Trophoblast cell (in vitro differentiated cells and primary cell): ENCODE measurements around the gene DNM1L.

ENCODE experiments used
- DNase-seq, 2 donors: peaks; one replicate each; pipeline ENCODE4 v3.0.0-alpha.2; 2016
- H2AFZ ChIP-seq: 2 replicates; pipeline ENCODE4 v1.6.1; 2013; ENCODE audit warnings: low read length, moderate library complexity, mild to moderate bottlenecking; ENCODE audit not compliant: insufficient read depth, poor library complexity
- H2AK5ac ChIP-seq: 2 replicates; pipeline ENCODE4 v1.6.1; 2013; ENCODE audit warnings: mild to moderate bottlenecking, low read length
- H2BK120ac ChIP-seq: 2 replicates; pipeline ENCODE4 v1.6.1; 2013; ENCODE audit warnings: low read length, mild to moderate bottlenecking, moderate library complexity; ENCODE audit not compliant: insufficient read depth, poor library complexity
- H2BK12ac ChIP-seq: 2 replicates; pipeline ENCODE4 v1.6.1; 2013; ENCODE audit warnings: mild to moderate bottlenecking, low read length, moderate library complexity
- H2BK5ac ChIP-seq: 2 replicates; pipeline ENCODE4 v1.6.1; 2013; ENCODE audit warnings: low read length, low read depth, moderate library complexity, mild to moderate bottlenecking; ENCODE audit not compliant: poor library complexity
- H3K14ac ChIP-seq: 2 replicates; pipeline ENCODE4 v1.6.1; 2013; ENCODE audit warnings: mild to moderate bottlenecking, low read length
- H3K18ac ChIP-seq: 2 replicates; pipeline ENCODE4 v1.6.1; 2013; ENCODE audit warnings: mild to moderate bottlenecking, low read length
- H3K23ac ChIP-seq: 2 replicates; pipeline ENCODE4 v1.6.1; 2013; ENCODE audit warnings: low read length
- H3K27ac ChIP-seq: 2 replicates; pipeline ENCODE4 v1.5.1; 2013; ENCODE audit warnings: low read depth, mild to moderate bottlenecking, inconsistent platforms, low read length, moderate library complexity
- H3K27me3 ChIP-seq: 2 replicates; pipeline ENCODE4 v1.6.1; 2013; ENCODE audit warnings: inconsistent platforms, mild to moderate bottlenecking, low read length, moderate library complexity; ENCODE audit not compliant: insufficient read depth
- H3K36me3 ChIP-seq, 2 experiments: 1 replicate in 1 of 2; 2 replicates in 1 of 2; pipeline ENCODE4 v1.6.1; 2013; ENCODE audit warnings: low read length in 2 of 2, mild to moderate bottlenecking in 2 of 2, moderate library complexity in 1 of 2; ENCODE audit not compliant: insufficient read depth in 2 of 2, control insufficient read depth in 1 of 2
- H3K4ac ChIP-seq: 2 replicates; pipeline ENCODE4 v1.6.1; 2013; ENCODE audit warnings: low read depth, mild to moderate bottlenecking, low read length, moderate library complexity
- H3K4me1 ChIP-seq, 2 experiments: 1 replicate in 1 of 2; 2 replicates in 1 of 2; pipeline ENCODE4 v1.6.1; 2013; ENCODE audit warnings: low read length in 2 of 2, mild to moderate bottlenecking in 2 of 2, moderate library complexity in 1 of 2; ENCODE audit not compliant: insufficient read depth in 2 of 2, control insufficient read depth in 1 of 2
- H3K4me2 ChIP-seq: 2 replicates; pipeline ENCODE4 v1.6.1; 2013; ENCODE audit warnings: inconsistent platforms, mild to moderate bottlenecking, low read length, moderate library complexity
- H3K4me3 ChIP-seq: 2 replicates; pipeline ENCODE4 v1.5.1; 2013; ENCODE audit warnings: mild to moderate bottlenecking, low read depth, low read length, inconsistent platforms
- H3K79me1 ChIP-seq: one replicate; pipeline ENCODE4 v1.6.1; 2013; ENCODE audit warnings: low read length
- H3K79me2 ChIP-seq: 2 replicates; pipeline ENCODE4 v1.6.1; 2013; ENCODE audit warnings: low read length, mild to moderate bottlenecking; ENCODE audit not compliant: control insufficient read depth, insufficient read depth, poor library complexity
- H3K9ac ChIP-seq: 2 replicates; pipeline ENCODE4 v1.6.1; 2013; ENCODE audit warnings: mild to moderate bottlenecking, low read length
- H3K9me3 ChIP-seq: 2 replicates; pipeline ENCODE4 v1.6.1; 2013; ENCODE audit warnings: low read depth, mild to moderate bottlenecking, control low read depth, inconsistent platforms, low read length; ENCODE audit not compliant: insufficient read depth
- H4K12ac ChIP-seq: 2 replicates; pipeline ENCODE4 v1.6.1; 2013; ENCODE audit warnings: low read depth, mild to moderate bottlenecking, low read length, moderate library complexity
- H4K8ac ChIP-seq: 2 replicates; pipeline ENCODE4 v1.6.1; 2013; ENCODE audit warnings: low read depth, mild to moderate bottlenecking, low read length, moderate library complexity
- H4K91ac ChIP-seq: one replicate; pipeline ENCODE4 v1.6.1; 2013; ENCODE audit warnings: low read depth, mild to moderate bottlenecking, low read length, moderate library complexity
- WGBS: extraction: QIAGEN DNeasy Blood & Tissue Kit; methylation state at CpG from one replicate; pipeline ENCODE4 v1.1.7; 2013; ENCODE audit warnings: missing lambda C conversion rate; ENCODE audit not compliant: insufficient read length, insufficient coverage; ENCODE audit errors: extremely low coverage; 5-methylcytosine and 5-hydroxymethylcytosine counted together

Gene DNM1L

DNA sequence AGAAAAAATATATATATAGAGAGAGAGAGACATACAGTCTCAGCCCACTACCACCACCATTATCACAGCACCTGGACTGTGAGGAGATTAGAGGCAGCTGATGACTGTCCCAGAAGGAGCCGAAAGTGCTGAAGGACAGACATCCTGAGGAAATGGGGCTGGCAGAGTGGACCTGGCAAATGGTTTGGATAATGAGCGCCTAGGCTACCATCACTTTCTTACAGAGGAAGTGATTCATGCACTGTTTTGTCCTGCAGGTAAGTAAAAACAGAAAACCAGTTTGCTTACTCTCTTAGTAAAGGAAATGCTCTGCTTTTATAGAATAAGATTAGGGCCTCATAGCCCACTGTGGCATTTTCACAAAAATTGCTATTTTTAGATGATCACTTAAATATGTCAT is 28.6 kb upstream of the DNM1L start:
- Histone ChIP-seq H3K27me3 (no peaks in the 10 kb centered on the region), H3K4me2 (no peak overlapping the region), H2AFZ (no peak overlapping the region), H3K79me2 (no peaks in the 10 kb centered on the region), H2AK5ac (no peak overlapping the region), H3K18ac (no peak overlapping the region), H3K9ac (no peak overlapping the region), H3K9me3 (no peaks in the 10 kb centered on the region), H2BK120ac (no peak overlapping the region), H3K14ac (no peak overlapping the region), H3K4me1 (no peaks in the 10 kb centered on the region), H4K91ac (no peak overlapping the region), H3K36me3 (no peaks in the 10 kb centered on the region), H3K27ac (no peak overlapping the region), H2BK12ac (no peak overlapping the region), H3K4ac (no peak overlapping the region), H3K23ac (no peak overlapping the region), H2BK5ac (no peak overlapping the region), H4K12ac (no peak overlapping the region), H3K79me1 (no peaks in the 10 kb centered on the region), H4K8ac (no peak overlapping the region), H3K4me3 (no peak overlapping the region)
- no CpG with 5 or more reads among the region's 2 CpGs for WGBS
- DNase-seq: peak; percentile 11 to 44

DNA sequence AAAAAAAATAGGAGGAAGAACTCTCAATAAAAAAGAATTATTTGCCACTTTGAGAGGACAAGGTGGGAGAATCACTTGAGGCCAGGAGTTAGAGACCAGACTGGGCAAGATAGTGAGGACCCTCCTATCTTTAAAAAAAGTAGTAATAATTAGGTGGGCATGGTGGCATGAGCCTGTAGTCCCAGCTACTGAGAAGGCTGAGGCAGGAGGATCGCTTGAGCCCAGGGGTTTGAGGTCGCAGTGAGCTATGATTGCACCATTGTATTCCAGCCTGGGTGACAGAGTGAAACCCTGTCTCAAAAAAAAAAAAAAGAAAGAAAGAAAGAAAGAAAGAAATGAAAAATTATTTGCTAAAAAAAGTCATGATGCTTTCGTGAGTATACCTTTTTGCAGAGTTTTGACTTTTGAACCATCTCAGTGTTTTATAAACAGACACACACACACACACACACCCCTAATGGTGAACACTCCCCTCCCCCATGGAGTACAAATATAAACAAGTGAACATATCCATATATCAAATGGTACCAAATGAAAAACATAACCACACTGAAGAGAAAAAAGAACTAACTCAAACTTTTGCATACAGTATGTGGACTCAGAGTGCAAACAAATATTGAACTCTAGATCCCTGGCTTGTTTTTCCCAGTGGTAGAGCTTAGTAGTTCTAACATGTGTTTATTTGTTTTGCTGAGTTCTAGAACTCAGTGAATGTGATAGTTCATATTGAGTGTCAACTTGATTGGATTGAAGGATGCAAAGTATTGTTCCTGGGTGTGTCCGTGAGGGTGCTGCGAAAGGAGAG is 27.7 kb upstream of the DNM1L start:
- no peak overlapping the region for H2BK120ac ChIP-seq
- H3K4me3 ChIP-seq: no peak overlapping the region
- no peak overlapping the region for H3K23ac ChIP-seq
- H3K18ac ChIP-seq: no peak overlapping the region
- H2AK5ac ChIP-seq: no peak overlapping the region
- no peak overlapping the region for H4K12ac ChIP-seq
- H4K8ac ChIP-seq: no peak overlapping the region
- H3K4me2 ChIP-seq: no peak overlapping the region
- H3K27me3 ChIP-seq: no peaks in the 10 kb centered on the region
- no peak overlapping the region for H4K91ac ChIP-seq
- H3K27ac ChIP-seq: peak overlapping the region; percentile 39
- DNase-seq: no peak
- no peak overlapping the region for H3K14ac ChIP-seq
- H2AFZ ChIP-seq: no peak overlapping the region
- no peak overlapping the region for H2BK12ac ChIP-seq
- H3K9me3 ChIP-seq: no peaks in the 10 kb centered on the region
- H3K4me1 ChIP-seq: no peaks in the 10 kb centered on the region
- WGBS: no CpG with 5 or more reads among the region's 5 CpGs
- no peak overlapping the region for H3K9ac ChIP-seq
- H3K79me1 ChIP-seq: no peaks in the 10 kb centered on the region
- H3K4ac ChIP-seq: no peak overlapping the region
- no peaks in the 10 kb centered on the region for H3K36me3 ChIP-seq
- no peak overlapping the region for H2BK5ac ChIP-seq
- H3K79me2 ChIP-seq: no peaks in the 10 kb centered on the region

GRCh38 chr12:32651956-32652210 is 27.2 kb upstream of the DNM1L start:
- H3K27ac ChIP-seq: no peak overlapping the region
- H3K4me1 ChIP-seq: no peaks in the 10 kb centered on the region
- H3K14ac ChIP-seq: no peak overlapping the region
- no peak overlapping the region for H2BK5ac ChIP-seq
- no peaks in the 10 kb centered on the region for H3K27me3 ChIP-seq
- H3K79me1 ChIP-seq: no peaks in the 10 kb centered on the region
- peak overlapping the region; percentile 86 for H2AK5ac ChIP-seq
- H4K12ac ChIP-seq: no peak overlapping the region
- peak overlapping the region; percentile 19 for H4K91ac ChIP-seq
- H3K4me2 ChIP-seq: no peak overlapping the region
- no CpG with 5 or more reads among the region's 4 CpGs for WGBS
- no peak overlapping the region for H3K18ac ChIP-seq
- no peak overlapping the region for H3K4me3 ChIP-seq
- H4K8ac ChIP-seq: no peak overlapping the region
- DNase-seq: no peak
- no peaks in the 10 kb centered on the region for H3K36me3 ChIP-seq
- H3K9me3 ChIP-seq: no peaks in the 10 kb centered on the region
- H2BK12ac ChIP-seq: peak overlapping the region; percentile 8
- H2AFZ ChIP-seq: no peak overlapping the region
- no peaks in the 10 kb centered on the region for H3K79me2 ChIP-seq
- no peak overlapping the region for H2BK120ac ChIP-seq
- no peak overlapping the region for H3K9ac ChIP-seq
- no peak overlapping the region for H3K23ac ChIP-seq
- H3K4ac ChIP-seq: no peak overlapping the region

DNA sequence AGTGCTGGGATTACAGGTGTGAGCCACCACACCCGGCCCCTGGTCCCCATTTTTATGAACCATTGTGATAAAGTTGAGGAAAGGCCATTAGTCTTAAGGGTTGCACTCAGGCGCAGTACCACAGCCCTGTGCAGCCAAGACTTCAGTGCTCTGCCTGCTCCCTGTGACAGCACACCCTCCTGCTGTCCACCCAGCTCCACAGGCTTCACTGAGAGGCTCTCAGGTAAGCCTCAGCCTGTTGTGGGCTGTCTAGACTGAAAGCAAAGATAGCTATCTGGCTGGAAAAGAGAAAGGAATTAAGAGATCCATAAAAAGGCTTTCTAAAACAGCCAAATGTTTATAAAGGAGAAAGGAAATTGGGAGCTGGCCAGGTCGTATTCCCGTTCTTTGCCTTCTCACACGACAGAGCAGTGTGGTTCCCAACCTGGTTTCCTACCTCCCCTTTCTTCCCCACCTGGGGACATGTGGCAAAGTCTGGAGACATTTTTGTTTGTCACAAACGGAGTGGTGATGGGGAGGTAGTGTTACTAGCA is 19.1 kb upstream of the DNM1L start:
- Histone ChIP-seq H3K79me1 (no peaks in the 10 kb centered on the region), H4K12ac (no peak overlapping the region), H3K27me3 (no peaks in the 10 kb centered on the region), H2BK120ac (peak overlapping the region; percentile 45), H2BK5ac (no peak overlapping the region), H2AK5ac (no peak overlapping the region), H3K14ac (no peak overlapping the region), H3K18ac (no peak overlapping the region), H3K9ac (no peak overlapping the region), H3K4me3 (no peak overlapping the region), H2BK12ac (no peak overlapping the region), H3K23ac (no peak overlapping the region), H3K4ac (no peak overlapping the region), H3K4me1 (peaks cover 4 to 7% of the 10 kb centered on the region in 2 experiments), H4K91ac (peak overlapping the region; percentile 26), H3K4me2 (no peak overlapping the region), H2AFZ (no peak overlapping the region), H3K27ac (no peak overlapping the region), H3K36me3 (no peaks in the 10 kb centered on the region), H4K8ac (peak overlapping the region; percentile 41), H3K9me3 (no peaks in the 10 kb centered on the region), H3K79me2 (no peaks in the 10 kb centered on the region)
- WGBS: no CpG with 5 or more reads among the region's 6 CpGs
- DNase-seq: peak in 1 of 2 donors; percentile 33
